Measurements from ENCODE around the gene UBE3A. TPM values are rescaled to one million over a fixed set of nuclear protein-coding genes. Genes with fewer than 3 reads are reported as not detected.

UBE3A gene
- total RNA-seq, 1 experiment from 2014 or later = 104 TPM

DNA sequence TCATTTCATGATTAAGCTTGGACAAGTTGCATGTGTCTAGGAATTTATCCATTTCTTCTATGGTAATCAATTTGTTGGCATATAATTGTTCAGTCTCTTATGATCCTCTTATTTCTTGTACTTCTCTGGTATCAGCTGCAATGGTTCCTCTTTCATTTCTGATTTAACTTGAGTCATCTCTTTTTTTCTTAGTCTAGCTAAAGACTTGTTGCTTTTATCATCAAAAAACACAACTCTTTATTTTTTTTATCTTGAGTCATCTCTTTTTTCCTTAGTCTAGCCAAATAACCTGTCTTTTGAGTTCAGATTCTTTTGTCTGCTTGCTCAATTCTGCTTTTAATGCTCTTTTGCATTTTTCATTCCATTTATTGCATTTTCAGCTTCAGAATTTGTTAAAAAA, 37.3 kb downstream of the UBE3A start:
- ChIA-PET CTCF (no interaction called here), RAD21 (ENCODE audit: low non-redundant PET in 1 of 2, low total read pairs in 2 of 2, uncharacterized antibody in 2 of 2, unreplicated experiment in 2 of 2) (no interaction called here), POLR2A (no interaction called here)
- Histone ChIP-seq H3K79me2 (ENCODE audit: insufficient read depth, low read length) (peaks cover 82% of the 10 kb centered on the region), H3K4me3 (replicated peaks in 1 of 2; ENCODE audit: low read depth in 1 of 2, low read length in 2 of 2) (no peak overlapping the region), H3K9me3 (ENCODE audit: control insufficient read depth in 1 of 2, insufficient read depth in 1 of 2, low read depth in 1 of 2, low read length in 2 of 2) (no peaks in the 10 kb centered on the region), H3K27me3 (ENCODE audit: insufficient read depth, low read length) (no peaks in the 10 kb centered on the region), H2AFZ (ENCODE audit: low read depth, low read length, poor library complexity, severe bottlenecking) (no peak overlapping the region), H3K4me2 (ENCODE audit: low read length) (no peak overlapping the region), H3K9me2 (ENCODE audit: insufficient read depth) (no peaks in the 10 kb centered on the region), H3K36me3 (ENCODE audit: control insufficient read depth in 1 of 2, insufficient read depth in 2 of 2, low read length in 2 of 2) (peaks cover 0 to 17% of the 10 kb centered on the region in 2 experiments; a peak in 2 of 4 replicates), H3K4me1 (ENCODE audit: control insufficient read depth in 1 of 2, insufficient read depth in 2 of 2, low read length in 2 of 2) (no peaks in the 10 kb centered on the region), H4K20me1 (ENCODE audit: insufficient read depth) (0 out of 2 replicates have a peak, but pooled peaks cover 10% of the 10 kb centered on the region), H3K9ac (ENCODE audit: low read length) (no peak overlapping the region), H3K27ac (ENCODE audit: low read depth, low read length) (no peak overlapping the region)
- intact Hi-C loops (cut with micrococcal nuclease) = no loop called here
- no peak for ATAC-seq
- DNase-seq (ENCODE audit: low read depth, low spot score) = no peak
- TF ChIP-seq FOSL1 (IDR thresholded peaks at IDR 0.05; ENCODE audit: low read depth) (no peak), CEBPB (IDR thresholded peaks at IDR 0.05; ENCODE audit: low read depth) (no peak), SRF (IDR thresholded peaks at IDR 0.05; ENCODE audit: low read depth) (no peak), ZBTB33 (IDR thresholded peaks at IDR 0.05; ENCODE audit: extremely low read depth, insufficient replicate concordance, low read length) (no peak), SP1 (IDR thresholded peaks at IDR 0.05; ENCODE audit: low read depth) (no peak), EGR1 (IDR thresholded peaks at IDR 0.05; ENCODE audit: low read depth) (no peak), SIN3A (IDR thresholded peaks at IDR 0.05; ENCODE audit: low read depth) (no peak), CBX3 (IDR thresholded peaks at IDR 0.05; ENCODE audit: low read depth) (no peak), RAD21 (IDR thresholded peaks at IDR 0.05; ENCODE audit: low read depth) (no peak), TCF7L2 (IDR thresholded peaks at IDR 0.05; ENCODE audit: borderline replicate concordance, extremely low read depth, insufficient read depth, insufficient read length) (no peak), POLR2AphosphoS5 (IDR thresholded peaks at IDR 0.05; ENCODE audit: low read depth, low read length) (no peak), EZH2 (IDR thresholded peaks at IDR 0.05) (no peak), ZFX (IDR thresholded peaks at IDR 0.05) (no peak), ELF1 (IDR thresholded peaks at IDR 0.05; ENCODE audit: borderline replicate concordance, low read depth) (no peak), EZH2phosphoT487 (IDR thresholded peaks at IDR 0.05; ENCODE audit: borderline replicate concordance) (no peak), YY1 (IDR thresholded peaks at IDR 0.05; ENCODE audit: extremely low read depth, insufficient replicate concordance, low read depth, low read length) (no peak), ATF3 (IDR thresholded peaks at IDR 0.05) (no peak), MAX (IDR thresholded peaks at IDR 0.05) (no peak)
- TF ChIP-seq, protein P1, sequence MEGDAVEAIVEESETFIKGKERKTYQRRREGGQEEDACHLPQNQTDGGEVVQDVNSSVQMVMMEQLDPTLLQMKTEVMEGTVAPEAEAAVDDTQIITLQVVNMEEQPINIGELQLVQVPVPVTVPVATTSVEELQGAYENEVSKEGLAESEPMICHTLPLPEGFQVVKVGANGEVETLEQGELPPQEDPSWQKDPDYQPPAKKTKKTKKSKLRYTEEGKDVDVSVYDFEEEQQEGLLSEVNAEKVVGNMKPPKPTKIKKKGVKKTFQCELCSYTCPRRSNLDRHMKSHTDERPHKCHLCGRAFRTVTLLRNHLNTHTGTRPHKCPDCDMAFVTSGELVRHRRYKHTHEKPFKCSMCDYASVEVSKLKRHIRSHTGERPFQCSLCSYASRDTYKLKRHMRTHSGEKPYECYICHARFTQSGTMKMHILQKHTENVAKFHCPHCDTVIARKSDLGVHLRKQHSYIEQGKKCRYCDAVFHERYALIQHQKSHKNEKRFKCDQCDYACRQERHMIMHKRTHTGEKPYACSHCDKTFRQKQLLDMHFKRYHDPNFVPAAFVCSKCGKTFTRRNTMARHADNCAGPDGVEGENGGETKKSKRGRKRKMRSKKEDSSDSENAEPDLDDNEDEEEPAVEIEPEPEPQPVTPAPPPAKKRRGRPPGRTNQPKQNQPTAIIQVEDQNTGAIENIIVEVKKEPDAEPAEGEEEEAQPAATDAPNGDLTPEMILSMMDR (IDR thresholded peaks at IDR 0.05 in 2 of 3, conservative IDR thresholded peaks at IDR 0.05 in 1 of 3; ENCODE audit: borderline replicate concordance in 1 of 3, insufficient read depth in 1 of 3, low read depth in 2 of 3, low read length in 2 of 3) = no peak
- TF ChIP-seq, protein P2, sequence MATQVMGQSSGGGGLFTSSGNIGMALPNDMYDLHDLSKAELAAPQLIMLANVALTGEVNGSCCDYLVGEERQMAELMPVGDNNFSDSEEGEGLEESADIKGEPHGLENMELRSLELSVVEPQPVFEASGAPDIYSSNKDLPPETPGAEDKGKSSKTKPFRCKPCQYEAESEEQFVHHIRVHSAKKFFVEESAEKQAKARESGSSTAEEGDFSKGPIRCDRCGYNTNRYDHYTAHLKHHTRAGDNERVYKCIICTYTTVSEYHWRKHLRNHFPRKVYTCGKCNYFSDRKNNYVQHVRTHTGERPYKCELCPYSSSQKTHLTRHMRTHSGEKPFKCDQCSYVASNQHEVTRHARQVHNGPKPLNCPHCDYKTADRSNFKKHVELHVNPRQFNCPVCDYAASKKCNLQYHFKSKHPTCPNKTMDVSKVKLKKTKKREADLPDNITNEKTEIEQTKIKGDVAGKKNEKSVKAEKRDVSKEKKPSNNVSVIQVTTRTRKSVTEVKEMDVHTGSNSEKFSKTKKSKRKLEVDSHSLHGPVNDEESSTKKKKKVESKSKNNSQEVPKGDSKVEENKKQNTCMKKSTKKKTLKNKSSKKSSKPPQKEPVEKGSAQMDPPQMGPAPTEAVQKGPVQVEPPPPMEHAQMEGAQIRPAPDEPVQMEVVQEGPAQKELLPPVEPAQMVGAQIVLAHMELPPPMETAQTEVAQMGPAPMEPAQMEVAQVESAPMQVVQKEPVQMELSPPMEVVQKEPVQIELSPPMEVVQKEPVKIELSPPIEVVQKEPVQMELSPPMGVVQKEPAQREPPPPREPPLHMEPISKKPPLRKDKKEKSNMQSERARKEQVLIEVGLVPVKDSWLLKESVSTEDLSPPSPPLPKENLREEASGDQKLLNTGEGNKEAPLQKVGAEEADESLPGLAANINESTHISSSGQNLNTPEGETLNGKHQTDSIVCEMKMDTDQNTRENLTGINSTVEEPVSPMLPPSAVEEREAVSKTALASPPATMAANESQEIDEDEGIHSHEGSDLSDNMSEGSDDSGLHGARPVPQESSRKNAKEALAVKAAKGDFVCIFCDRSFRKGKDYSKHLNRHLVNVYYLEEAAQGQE (IDR thresholded peaks at IDR 0.05; ENCODE audit: low read depth) = no peak
- no TSS peak for BruUV-seq (replicated peaks)
